Measurements from ENCODE around the gene OSBPL10. TPM values are rescaled to one million over a fixed set of nuclear protein-coding genes. Genes with fewer than 3 reads are reported as not detected.

The OSBPL10 gene
- total and polyA plus RNA-seq, 2 of the 8 experiments (the other 6 are each of a cell fraction or from before 2014, with no cell fraction given), result 26.2 to 86.7 TPM

DNA sequence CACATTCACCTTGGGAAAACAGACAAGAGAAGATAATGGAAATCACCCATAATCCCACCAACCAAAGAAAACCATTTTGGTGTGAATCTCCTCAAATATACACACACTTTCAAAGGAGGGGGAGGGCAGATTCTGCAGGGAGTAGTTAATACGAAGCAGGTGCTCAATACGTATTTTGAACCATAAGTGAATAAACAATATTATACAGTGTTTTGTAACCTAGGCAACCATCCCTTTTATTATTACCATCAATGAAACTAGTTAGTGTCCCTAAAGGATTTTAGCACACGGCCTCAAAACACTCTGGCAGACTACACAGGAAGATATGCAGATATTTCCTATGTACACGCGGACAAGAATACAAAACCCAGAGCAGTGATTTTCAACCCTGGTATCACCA is 6.1 kb downstream of the OSBPL10 start:
- no peaks in the 10 kb centered on the region for H3K9me3 ChIP-seq (ENCODE audit: insufficient read depth in 2 of 2, low read depth in 1 of 2, low read length in 1 of 2)
- CTCF ChIA-PET (ENCODE audit: partially characterized antibody), result interaction anchor here (0.8 kb wide), 1 partner anchor 69 kb away, joined by 3 read pairs; no protein-coding TSS in a partner anchor
- no peak overlapping the region for H3K14ac ChIP-seq (ENCODE audit: insufficient read length)
- H2AK5ac ChIP-seq (ENCODE audit: low read depth, low read length), result no peak overlapping the region
- H4K8ac ChIP-seq (ENCODE audit: extremely low read depth, insufficient read depth, low read length), result no peak overlapping the region
- H2BK5ac ChIP-seq (ENCODE audit: low read depth, low read length), result no peak overlapping the region
- POLR2A ChIA-PET (ENCODE audit: partially characterized antibody), result interaction anchor here (1.2 kb wide), 1 partner anchor 9 kb away, joined by 4 read pairs; no protein-coding TSS in a partner anchor
- peaks cover 0 to 5% (median 0%) of the 10 kb centered on the region in 4 experiments; a peak in 2 of 8 replicates for H3K36me3 ChIP-seq (ENCODE audit: control insufficient read depth in 2 of 4, insufficient read depth in 4 of 4, low read length in 3 of 4)
- peaks cover 40 to 96% of the 10 kb centered on the region in 2 experiments for H3K79me2 ChIP-seq (ENCODE audit: control insufficient read depth in 1 of 2, insufficient read depth in 2 of 2, low read length in 2 of 2)
- H3K27me3 ChIP-seq (replicated peaks in 1 of 4; ENCODE audit: control insufficient read depth in 3 of 4, extremely low read depth in 1 of 4, insufficient read depth in 3 of 4, low read length in 3 of 4), result no peaks in the 10 kb centered on the region
- H3K79me1 ChIP-seq (ENCODE audit: low read depth, low read length), result peaks cover 15% of the 10 kb centered on the region
- no peak overlapping the region for H2BK15ac ChIP-seq (ENCODE audit: low read length)
- H4K5ac ChIP-seq (ENCODE audit: insufficient read length, low read depth, low read length), result no peak overlapping the region
- no peak overlapping the region for H2AFZ ChIP-seq (ENCODE audit: low read length)
- H3K9ac ChIP-seq (replicated peaks in 1 of 4; ENCODE audit: extremely low read depth in 1 of 4, low read depth in 3 of 4, low read length in 3 of 4), result no peak overlapping the region
- H3K18ac ChIP-seq (ENCODE audit: extremely low read depth, low read length), result no peak overlapping the region
- no peaks in the 10 kb centered on the region; the same call in 1 of the 2 replicates for H3K23me2 ChIP-seq (ENCODE audit: low read depth, low read length)
- H2BK120ac ChIP-seq (replicated peaks; ENCODE audit: low read depth, low read length), result no peak overlapping the region
- H3K4me1 ChIP-seq (replicated peaks in 1 of 4; ENCODE audit: control insufficient read depth in 3 of 4, insufficient read depth in 4 of 4, low read length in 3 of 4), result peaks cover 4 to 21% (median 7%) of the 10 kb centered on the region in 4 experiments
- H3K4ac ChIP-seq (replicated peaks; ENCODE audit: insufficient read length, low read depth, low read length), result no peak overlapping the region
- DNase-seq (ENCODE audit: low read depth in 1 of 2, low spot score in 2 of 2) (no peak), FAIRE-seq (no peak)
- no peak overlapping the region for H3K23ac ChIP-seq (ENCODE audit: insufficient read length)
- H4K20me1 ChIP-seq (replicated peaks in 1 of 2; ENCODE audit: control insufficient read depth in 1 of 2, insufficient read depth in 2 of 2, low read length in 2 of 2), result no peaks in the 10 kb centered on the region
- WGBS, 2 experiments (ENCODE audit: extremely low coverage in 1 of 2, insufficient coverage in 1 of 2, insufficient read length in 1 of 2, insufficient replicate concordance in 2 of 2, low coverage in 1 of 2, low lambda C conversion rate in 2 of 2, missing lambda C conversion rate in 1 of 2), result 76% methylated on average over 5 of the region's 5 CpGs; no CpG with 5 or more reads in 1 of the 2 experiments
- no peak overlapping the region for H3K27ac ChIP-seq (ENCODE audit: low read depth, low read length)
- H3K4me3 ChIP-seq (ENCODE audit: extremely low read depth in 1 of 4, insufficient read depth in 2 of 4, low read depth in 3 of 4, low read length in 4 of 4), result no peak overlapping the region
- no peak overlapping the region for H2BK20ac ChIP-seq (ENCODE audit: low read length)
- no peak for TF ChIP-seq RBBP5 (IDR thresholded peaks at IDR 0.05; ENCODE audit: borderline replicate concordance, low read depth, low read length)
- H4K91ac ChIP-seq (replicated peaks; ENCODE audit: insufficient read length, low read length), result no peak overlapping the region
- no peak overlapping the region for H3K4me2 ChIP-seq (ENCODE audit: insufficient read depth in 1 of 2, low read depth in 2 of 2, low read length in 2 of 2)
- no peak overlapping the region for H3K56ac ChIP-seq (replicated peaks; ENCODE audit: insufficient read length, low read depth, low read length)
- no peak overlapping the region for H2BK12ac ChIP-seq (ENCODE audit: low read depth, low read length)
